Erythroblast (primary cell): Measurements from ENCODE around the gene DSP.

Source experiments
- DNase-seq, 2 experiments: peaks; one replicate each; lab custom pipeline; 2025; lab: John Stamatoyannopoulos, UW
- GATA1 ChIP-seq: IDR thresholded peaks from 2 replicates; pipeline ENCODE4 v1.6.1; 2011; ENCODE audit warnings: low read depth, mild to moderate bottlenecking, control low read depth, low read length, moderate library complexity
- POLR2A ChIP-seq: IDR thresholded peaks from 2 replicates; pipeline ENCODE4 v1.6.1; 2011; ENCODE audit warnings: mild to moderate bottlenecking, low read length

DSP gene

GRCh38 chr6:7545316-7546019, 4.0 kb downstream of the DSP start:
- DNase-seq, result no peak
- no peak for TF ChIP-seq POLR2A
- TF ChIP-seq GATA1, result no peak

DNA sequence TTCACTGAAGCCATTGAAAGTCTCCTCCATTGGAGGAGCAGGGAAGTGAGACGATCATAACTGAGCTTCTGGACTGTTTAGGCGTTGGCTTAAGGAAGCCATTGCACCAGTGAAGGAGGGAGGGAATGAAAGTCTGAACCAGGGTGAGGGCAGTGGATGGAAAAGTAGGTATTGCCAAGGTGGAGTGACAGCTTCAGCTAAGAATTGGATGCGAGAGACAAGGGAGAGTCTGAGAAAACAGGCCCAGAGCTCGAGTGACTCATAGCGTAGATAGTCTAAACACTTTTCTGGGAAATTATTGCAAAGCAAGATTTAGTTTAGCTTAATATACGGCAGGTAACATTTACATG, 4.5 kb downstream of the DSP start:
- no peak for DNase-seq
- TF ChIP-seq GATA1 (no peak), POLR2A (no peak)

- no peak for DNase-seq
- TF ChIP-seq POLR2A (no peak), GATA1 (no peak)
These were observed 4.9 kb downstream of the DSP start for GRCh38 chr6:7546383-7546782.

DNA sequence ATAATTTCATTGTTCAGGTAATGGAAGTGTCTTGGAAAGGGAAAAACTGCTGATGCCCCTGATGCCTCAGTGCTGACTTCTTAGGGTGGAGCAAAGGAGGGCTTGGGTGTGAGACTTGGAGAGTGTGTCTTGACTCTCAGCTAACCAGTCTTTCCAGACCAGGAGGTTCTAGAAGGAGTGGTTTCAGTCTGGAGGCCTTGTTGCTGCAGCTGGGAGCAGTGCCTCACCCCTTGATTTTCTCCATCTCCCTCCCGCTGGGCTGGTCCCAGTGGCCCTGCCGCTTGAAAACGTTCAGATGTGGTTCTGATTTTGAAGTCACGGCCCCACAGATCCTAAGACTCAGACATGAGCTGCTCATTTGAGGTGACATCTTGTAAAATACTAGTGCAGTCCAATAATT, 5.4 kb downstream of the DSP start:
- no peak for DNase-seq
- TF ChIP-seq POLR2A, result no peak
- TF ChIP-seq GATA1, result no peak

DNA sequence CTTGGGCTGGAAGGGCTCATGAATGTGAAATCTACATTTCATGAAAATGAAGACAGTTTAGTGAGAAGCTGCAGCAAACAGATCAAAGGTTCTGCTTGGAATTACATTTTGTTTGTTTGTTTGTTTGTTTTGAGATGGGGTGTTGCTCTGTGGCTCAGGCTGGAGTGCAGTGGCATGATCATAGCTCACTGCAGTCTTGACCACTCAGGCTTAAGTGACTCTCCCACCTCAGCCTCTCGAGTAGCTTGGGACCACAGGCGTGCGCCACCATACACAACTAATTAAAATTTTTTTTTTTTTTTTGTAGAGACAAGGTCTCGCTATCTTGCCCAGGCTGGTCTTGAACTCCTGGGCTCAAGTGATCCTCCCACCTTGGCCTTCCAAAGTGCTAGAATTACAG, 5.8 kb downstream of the DSP start:
- no peak for DNase-seq
- TF ChIP-seq GATA1 (no peak), POLR2A (no peak)

GRCh38 chr6:7550433-7550801, 8.9 kb downstream of the DSP start:
- no peak for DNase-seq
- TF ChIP-seq POLR2A (no peak), GATA1 (no peak)

DNA sequence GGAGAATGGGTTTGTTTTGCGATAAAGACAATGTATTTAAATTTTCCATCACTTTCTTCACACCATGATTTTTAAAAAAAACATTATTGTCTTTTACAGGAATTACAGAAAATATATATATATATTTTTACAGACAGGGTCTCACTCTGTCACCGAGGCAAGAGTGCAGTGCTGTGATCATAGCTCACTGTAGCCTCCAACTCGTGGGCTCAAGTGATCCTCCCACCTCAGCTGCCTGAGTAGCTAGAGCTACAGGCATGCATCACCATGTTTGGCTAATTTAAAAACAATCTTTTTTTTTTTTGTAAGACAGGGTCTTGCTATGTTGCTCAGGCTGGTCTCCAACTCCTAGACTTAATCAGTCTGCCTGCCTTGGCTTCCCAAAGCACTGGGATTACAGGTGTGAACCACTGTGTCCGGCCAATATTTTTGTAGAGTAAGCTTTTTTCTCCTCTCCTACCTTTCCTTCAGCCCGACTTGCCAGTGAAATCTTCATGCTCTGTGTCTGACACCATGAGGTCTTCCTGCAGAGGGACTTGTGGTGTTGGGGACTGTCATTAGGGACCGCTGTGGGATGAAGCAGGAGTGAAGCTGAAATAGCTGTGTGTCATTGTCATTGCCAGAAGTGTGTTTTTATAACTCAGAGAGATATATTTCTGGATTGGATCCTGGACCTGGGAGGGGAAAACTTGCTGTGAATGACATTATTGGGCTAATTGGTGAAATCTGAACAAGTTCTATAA, 13.2 kb downstream of the DSP start:
- DNase-seq, result no peak
- TF ChIP-seq GATA1 (no peak), POLR2A (no peak)

GRCh38 chr6:7555671-7556070, 14.2 kb downstream of the DSP start:
- TF ChIP-seq POLR2A (no peak), GATA1 (no peak)
- no peak for DNase-seq

DNA sequence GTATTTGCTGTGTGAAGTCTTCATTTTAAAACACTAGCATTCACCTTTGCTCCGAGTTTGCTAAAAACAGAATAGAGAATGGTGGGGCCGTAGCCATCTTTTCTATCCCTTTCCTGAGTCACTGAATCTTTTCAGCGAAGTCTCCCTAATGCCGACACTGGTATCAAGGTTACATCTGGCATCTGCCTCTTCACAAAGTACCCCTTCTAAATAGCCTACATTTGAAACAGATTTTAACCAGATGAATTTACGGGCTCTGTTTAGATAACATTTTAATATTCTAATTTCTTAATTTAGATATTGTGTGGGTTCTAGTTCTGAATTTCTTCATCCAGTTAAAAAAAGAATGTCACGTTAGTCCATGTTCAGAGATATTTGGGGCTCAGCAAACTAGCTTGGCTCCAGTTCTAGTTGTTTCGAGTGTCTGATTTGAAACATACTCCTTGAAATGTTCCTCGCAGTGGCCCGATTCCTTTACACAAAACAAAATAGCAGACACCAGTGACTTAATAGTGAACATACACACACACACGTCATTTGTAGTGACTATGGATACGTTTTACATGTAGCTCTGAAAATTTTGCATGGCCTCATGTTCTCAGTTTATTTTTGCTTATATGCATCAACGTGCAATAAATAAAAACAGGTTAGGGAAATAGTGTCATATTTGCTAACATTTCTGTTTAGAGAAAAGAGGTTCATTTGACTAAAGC, 15.1 kb downstream of the DSP start:
- no peak for DNase-seq
- TF ChIP-seq GATA1, result no peak
- no peak for TF ChIP-seq POLR2A

DNA sequence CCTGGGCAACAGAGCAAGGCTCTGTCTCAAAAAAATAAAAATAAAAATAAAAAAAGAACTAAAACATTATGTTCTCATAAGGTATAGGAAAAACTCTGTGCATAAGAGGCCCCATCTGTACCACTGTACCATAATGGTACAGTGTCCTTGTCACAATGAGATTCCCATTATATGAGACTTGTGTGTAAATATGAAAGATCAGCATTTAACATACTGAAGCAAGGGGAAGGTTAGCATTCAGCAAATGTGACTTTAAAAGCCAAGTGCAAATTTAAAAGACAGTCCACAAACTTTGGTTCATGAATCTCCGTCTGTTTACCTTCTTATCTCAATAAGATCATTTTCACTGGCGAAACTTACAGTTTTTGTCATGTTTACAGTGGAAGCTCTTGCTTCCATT, 16.2 kb downstream of the DSP start:
- no peak for TF ChIP-seq GATA1
- TF ChIP-seq POLR2A, result no peak
- DNase-seq, result no peak

DNA sequence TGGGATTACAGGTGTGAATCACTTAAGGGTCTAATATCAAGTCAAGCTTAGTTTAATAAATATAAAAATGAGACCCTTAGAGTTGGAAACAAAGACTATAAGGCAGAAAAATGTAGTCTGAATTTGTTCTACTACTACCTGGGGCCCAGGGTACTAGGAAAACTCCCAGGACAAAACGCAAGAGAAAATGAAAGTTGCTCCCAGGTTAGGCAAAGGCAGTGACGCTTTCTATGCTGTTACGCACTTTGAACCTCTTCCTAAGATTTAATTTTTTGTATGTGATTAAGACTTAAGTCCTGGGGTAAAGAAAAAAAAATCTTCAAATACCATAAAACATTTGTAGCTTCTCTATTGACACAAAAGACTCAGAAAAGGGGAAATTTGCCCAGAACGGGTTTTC, 17.3 kb downstream of the DSP start:
- TF ChIP-seq POLR2A (no peak), GATA1 (no peak)
- no peak for DNase-seq

- TF ChIP-seq GATA1 (no peak), POLR2A (no peak)
- no peak for DNase-seq
These were observed 17.7 kb downstream of the DSP start for GRCh38 chr6:7559196-7559595.

DNA sequence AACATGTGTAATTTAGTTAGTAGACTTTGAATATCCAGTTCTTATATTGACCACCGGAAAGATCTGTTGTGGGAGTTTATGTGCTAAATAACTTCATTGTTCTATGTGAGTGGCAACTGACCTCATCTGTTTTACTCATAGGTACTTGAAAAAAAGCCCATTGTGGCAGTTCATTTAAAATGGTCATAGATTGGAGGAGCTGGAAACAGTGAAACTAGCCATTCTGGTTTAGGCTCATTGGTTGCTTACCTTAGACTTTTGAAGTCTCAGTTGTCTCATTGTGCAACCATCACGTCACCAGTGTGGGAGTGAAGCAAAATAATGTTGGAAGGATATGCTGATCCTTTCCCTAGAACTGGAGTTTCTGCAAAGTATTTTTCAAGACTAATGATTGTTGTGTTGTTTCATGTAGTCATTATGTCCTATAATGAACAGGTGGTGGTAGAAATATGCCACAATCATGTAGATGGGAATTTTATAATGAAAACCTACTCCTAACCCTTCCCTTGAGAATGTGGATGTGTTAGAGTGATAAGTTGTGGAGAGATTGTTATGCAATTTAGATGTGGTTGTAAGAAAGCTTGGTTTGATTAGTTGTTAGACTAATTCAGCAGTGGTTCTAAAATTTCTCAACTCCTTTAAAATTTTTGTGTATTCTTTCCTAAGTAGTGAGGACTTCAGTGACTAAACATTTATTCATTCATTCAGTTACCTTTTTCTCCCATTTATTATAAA, 18.3 kb downstream of the DSP start:
- TF ChIP-seq GATA1 (no peak), POLR2A (no peak)
- no peak for DNase-seq

GRCh38 chr6:7561153-7561964, 19.9 kb downstream of the DSP start:
- no peak for DNase-seq
- TF ChIP-seq GATA1, result no peak
- TF ChIP-seq POLR2A, result no peak
